Activated CD4-positive, alpha-beta memory T cell treated with anti-CD3 and anti-CD28 coated beads for 36 hours (primary cell): Measurements from ENCODE around the gene DNAH10. TPM values are rescaled to one million over a fixed set of nuclear protein-coding genes. Genes with fewer than 3 reads are reported as not detected.
"Not testable (repeated sequence)": the region's sequence is repeated elsewhere in the genome, so short reads cannot be mapped to it uniquely, and the experiment has no call there.

Experiments
- CTCF ChIA-PET: fragments of 350-600 bp; sonication (Branson Sonifier 250); formaldehyde crosslinking; loops from one replicate; lab custom pipeline; 2021; ENCODE audit warnings: antibody characterized with exemption, inconsistent platforms; lab: Charles Lee
- POLR2A ChIA-PET: fragments of 350-600 bp; sonication (Branson Sonifier 250); formaldehyde crosslinking; loops from one replicate; lab custom pipeline; 2021; ENCODE audit warnings: antibody characterized with exemption; lab: Charles Lee
- DNase-seq: peaks from one replicate; pipeline ENCODE4 v3.0.0-alpha.2; 2020
- H3K27ac Mint-ChIP-seq: one replicate; pipeline ENCODE4 v1.8.0; 2021; ENCODE audit warnings: mixed read lengths
- H3K27me3 Mint-ChIP-seq: one replicate; pipeline ENCODE4 v1.8.0; 2021; ENCODE audit warnings: mixed read lengths
- H3K36me3 Mint-ChIP-seq: one replicate; pipeline ENCODE4 v1.8.0; 2021; ENCODE audit warnings: mixed read lengths
- H3K4me1 Mint-ChIP-seq: one replicate; pipeline ENCODE4 v1.8.0; 2021; ENCODE audit warnings: low read depth, mixed read lengths
- H3K4me3 Mint-ChIP-seq: one replicate; pipeline ENCODE4 v1.8.0; 2021; ENCODE audit warnings: mild to moderate bottlenecking, mixed read lengths
- H3K9me3 Mint-ChIP-seq: one replicate; pipeline ENCODE4 v1.8.0; 2021; ENCODE audit warnings: mixed read lengths
- intact Hi-C: fragments of 100-400 bp; cut with micrococcal nuclease; formaldehyde crosslinking; loops from one replicate; pipeline ENCODE4 v1.15.1; 2023
- total RNA-seq, 2 experiments: library from RNA; stranded (reverse); gene quantifications; one replicate each; pipeline ENCODE4 v1.2.3, GENCODE V29; 2021

DNAH10 gene
- total RNA-seq, 2 experiments from 2014 or later = 0.10 to 0.19 TPM

DNA sequence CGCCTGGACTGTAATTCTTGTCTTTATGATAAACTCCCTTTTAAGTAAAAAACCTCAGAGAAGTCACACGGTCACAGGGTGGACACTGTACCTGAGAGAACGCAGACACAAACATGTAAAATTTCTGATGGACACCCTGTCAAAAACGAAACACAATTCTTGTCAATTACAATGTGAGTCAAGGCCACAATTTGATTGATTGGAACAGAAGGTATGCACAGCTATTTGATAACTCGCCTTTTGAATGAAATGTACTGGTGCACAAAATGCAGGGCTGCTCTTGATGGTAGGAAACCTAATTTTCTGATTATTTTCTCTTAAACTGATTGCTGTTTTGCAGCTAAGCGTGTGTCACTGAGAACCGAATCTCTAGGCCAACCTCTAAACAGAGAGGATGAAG lies 9.2 kb downstream of the DNAH10 start:
- Mint-ChIP-seq H3K27me3 (peaks cover 7% of the 10 kb centered on the region), H3K27ac (no peak overlapping the region), H3K9me3 (peaks cover 5% of the 10 kb centered on the region), H3K4me3 (no peak overlapping the region), H3K4me1 (peaks cover 6% of the 10 kb centered on the region), H3K36me3 (no peaks in the 10 kb centered on the region)
- ChIA-PET POLR2A (interaction anchor here (0.6 kb wide), 1 partner anchor 22 kb away, joined by 4 read pairs; no protein-coding TSS in a partner anchor), CTCF (no interaction called here)
- no peak for DNase-seq
- intact Hi-C loops = no loop called here

- peaks cover 7% of the 10 kb centered on the region for H3K27me3 Mint-ChIP-seq
- no peaks in the 10 kb centered on the region for H3K36me3 Mint-ChIP-seq
- peaks cover 5% of the 10 kb centered on the region for H3K9me3 Mint-ChIP-seq
- POLR2A ChIA-PET = no interaction called here
- CTCF ChIA-PET = no interaction called here
- no peak overlapping the region for H3K4me3 Mint-ChIP-seq
- intact Hi-C loops = no loop called here
- peaks cover 6% of the 10 kb centered on the region for H3K4me1 Mint-ChIP-seq
- DNase-seq = no peak
- H3K27ac Mint-ChIP-seq = no peak overlapping the region
Measured at GRCh38 chr12:123772074-123772473, 10.0 kb downstream of the DNAH10 start.

GRCh38 chr12:123773375-123773774 lies 11.3 kb downstream of the DNAH10 start:
- Mint-ChIP-seq H3K4me1 (no peaks in the 10 kb centered on the region), H3K27me3 (peaks cover 4% of the 10 kb centered on the region), H3K27ac (no peak overlapping the region), H3K36me3 (no peaks in the 10 kb centered on the region), H3K9me3 (peaks cover 5% of the 10 kb centered on the region), H3K4me3 (no peak overlapping the region)
- intact Hi-C loops = no loop called here
- DNase-seq = no peak
- ChIA-PET POLR2A (no interaction called here), CTCF (no interaction called here)

DNA sequence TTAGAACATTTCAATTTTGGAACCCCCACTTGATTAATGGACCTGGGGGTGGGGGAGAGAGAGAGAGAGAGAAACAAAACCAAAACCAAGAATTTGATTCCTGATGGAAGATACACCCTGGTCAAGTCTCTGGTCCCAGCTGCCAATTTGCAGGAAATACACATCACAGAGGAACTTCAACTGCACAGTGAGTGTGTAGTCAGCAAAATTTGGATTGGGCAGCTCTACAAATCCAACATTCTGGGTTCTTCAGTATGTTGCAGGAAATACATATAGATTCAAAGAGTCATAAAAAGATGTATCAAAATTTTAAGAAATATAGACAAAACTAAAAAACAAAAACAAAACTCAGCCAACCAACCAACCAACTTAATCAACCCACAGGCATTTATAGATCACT lies 17.4 kb downstream of the DNAH10 start:
- POLR2A ChIA-PET = interaction anchor here (0.6 kb wide), 1 partner anchor 49 kb away, joined by 3 read pairs; no protein-coding TSS in a partner anchor
- no peaks in the 10 kb centered on the region for H3K36me3 Mint-ChIP-seq
- no peaks in the 10 kb centered on the region for H3K4me1 Mint-ChIP-seq
- H3K9me3 Mint-ChIP-seq = peaks cover 10% of the 10 kb centered on the region
- intact Hi-C loops = no loop called here
- H3K27ac Mint-ChIP-seq = no peak overlapping the region
- peaks cover under 1% of the 10 kb centered on the region for H3K27me3 Mint-ChIP-seq
- H3K4me3 Mint-ChIP-seq = no peak overlapping the region
- CTCF ChIA-PET = interaction anchor here (1.3 kb wide), 1 partner anchor 125 kb away, joined by 3 read pairs; no protein-coding TSS in a partner anchor
- DNase-seq = no peak

DNA sequence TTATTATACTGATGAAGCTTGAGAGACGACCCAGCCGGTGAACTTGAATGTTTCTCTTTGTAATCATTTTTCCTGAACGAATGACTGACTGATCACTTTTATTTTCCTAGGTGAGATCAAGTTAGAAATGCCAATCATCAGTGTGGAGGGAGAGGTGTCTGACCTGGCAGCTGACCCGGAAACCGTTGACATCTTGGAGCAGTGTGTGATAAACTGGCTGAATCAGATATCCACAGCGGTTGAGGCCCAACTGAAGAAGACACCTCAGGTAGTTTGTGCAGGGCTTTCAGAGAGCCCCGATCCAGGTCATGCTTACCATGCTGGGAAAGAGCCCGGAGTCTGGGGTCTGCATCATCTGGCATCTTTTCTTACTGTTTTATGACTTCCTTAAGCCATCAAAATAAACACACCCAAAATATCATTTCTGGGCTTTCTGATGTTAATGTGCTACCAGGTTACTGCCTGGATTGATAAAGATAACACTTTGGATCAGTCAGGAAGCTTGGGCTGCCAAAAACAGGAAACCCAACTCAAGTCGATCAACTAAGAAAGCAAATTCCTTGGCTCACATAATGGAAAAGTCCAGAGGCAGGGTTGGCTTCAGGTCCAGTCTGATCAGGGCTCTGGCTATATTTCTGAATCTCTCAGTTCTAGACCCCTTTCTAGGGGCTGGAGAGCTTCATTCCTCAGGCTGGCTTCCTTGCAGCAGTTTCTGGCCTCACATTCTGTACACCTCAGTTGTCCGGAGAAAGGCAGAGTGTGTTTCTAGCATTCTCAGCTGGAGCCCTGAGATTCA lies 21.1 kb downstream of the DNAH10 start:
- POLR2A ChIA-PET = no interaction called here
- H3K36me3 Mint-ChIP-seq = no peaks in the 10 kb centered on the region
- CTCF ChIA-PET = no interaction called here

DNA sequence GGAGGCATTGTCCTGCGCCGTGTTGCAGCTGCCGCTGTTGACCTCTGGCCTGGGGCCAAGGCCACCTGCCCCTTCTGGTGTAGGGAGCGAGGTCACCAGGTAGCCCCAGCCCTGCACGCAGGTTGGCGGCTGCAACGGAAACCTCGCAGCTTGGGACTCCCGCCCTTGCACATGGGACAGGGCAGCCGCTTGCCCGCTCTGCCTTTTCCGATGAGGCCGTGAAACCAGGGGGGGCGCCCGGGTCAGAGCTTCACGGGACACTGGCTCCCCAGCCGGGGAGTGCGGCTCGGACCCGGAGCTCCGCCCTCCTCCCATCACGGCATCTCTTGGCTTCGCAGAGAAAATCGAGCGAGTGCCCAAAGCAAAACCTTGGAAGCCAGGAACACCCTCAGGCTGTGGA lies 25.4 kb downstream of the DNAH10 start:
- DNase-seq = no peak
- ChIA-PET CTCF (no interaction called here), POLR2A (no interaction called here)
- intact Hi-C loops = no loop called here
- peaks cover 5% of the 10 kb centered on the region for H3K9me3 Mint-ChIP-seq
- H3K27me3 Mint-ChIP-seq = peaks cover 4% of the 10 kb centered on the region
- no peaks in the 10 kb centered on the region for H3K4me1 Mint-ChIP-seq
- no peak overlapping the region for H3K27ac Mint-ChIP-seq
- H3K36me3 Mint-ChIP-seq = no peaks in the 10 kb centered on the region
- no peak overlapping the region for H3K4me3 Mint-ChIP-seq

More for the DNA sequence above, 21.1 kb downstream of the DNAH10 start:
- no peak overlapping the region for H3K4me3 Mint-ChIP-seq
- peaks cover 5% of the 10 kb centered on the region for H3K9me3 Mint-ChIP-seq
- H3K27me3 Mint-ChIP-seq = peaks cover 4% of the 10 kb centered on the region
- no peak for DNase-seq
- H3K27ac Mint-ChIP-seq = no peak overlapping the region
- intact Hi-C loops = no loop called here
- H3K4me1 Mint-ChIP-seq = no peaks in the 10 kb centered on the region

GRCh38 chr12:123788541-123788940 lies 26.4 kb downstream of the DNAH10 start:
- H3K4me3 Mint-ChIP-seq = no peak overlapping the region
- H3K36me3 Mint-ChIP-seq = no peaks in the 10 kb centered on the region
- H3K27me3 Mint-ChIP-seq = peaks cover 4% of the 10 kb centered on the region
- H3K4me1 Mint-ChIP-seq = no peaks in the 10 kb centered on the region
- intact Hi-C loops = no loop called here
- ChIA-PET CTCF (no interaction called here), POLR2A (no interaction called here)
- H3K27ac Mint-ChIP-seq = no peak overlapping the region
- H3K9me3 Mint-ChIP-seq = peaks cover 7% of the 10 kb centered on the region
- DNase-seq = no peak

DNA sequence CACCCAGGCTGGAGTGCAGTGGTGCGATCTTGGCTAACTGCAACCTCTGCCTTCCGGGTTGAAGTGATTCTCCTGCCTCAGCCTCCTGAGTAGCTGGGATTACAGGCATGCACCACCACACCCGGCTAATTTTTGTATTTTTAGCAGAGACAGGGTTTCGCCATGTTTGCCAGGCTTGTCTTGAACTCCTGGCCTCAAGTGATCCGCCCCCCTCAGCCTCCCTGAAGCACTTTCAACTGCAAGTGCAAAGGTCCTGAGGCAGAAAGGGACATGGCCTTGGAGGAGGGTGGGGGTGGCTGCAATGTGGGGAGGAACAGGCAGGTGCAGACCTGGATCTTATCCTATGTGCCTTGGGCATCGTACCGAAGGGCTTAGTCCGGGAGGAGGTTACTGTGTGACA lies 27.3 kb downstream of the DNAH10 start:
- intact Hi-C loops, H3K4me3 Mint-ChIP-seq, POLR2A ChIA-PET: not testable (repeated sequence)

GRCh38 chr12:123790905-123791467 lies 28.9 kb downstream of the DNAH10 start:
- H3K27me3 Mint-ChIP-seq = no peaks in the 10 kb centered on the region
- no peaks in the 10 kb centered on the region for H3K36me3 Mint-ChIP-seq
- POLR2A ChIA-PET = no interaction called here
- intact Hi-C loops = no loop called here
- peaks cover 7% of the 10 kb centered on the region for H3K9me3 Mint-ChIP-seq
- H3K27ac Mint-ChIP-seq = no peak overlapping the region
- no peak overlapping the region for H3K4me3 Mint-ChIP-seq
- CTCF ChIA-PET = interaction anchor here (2.1 kb wide), 1 partner anchor 54 kb away, joined by 6 read pairs; no protein-coding TSS in a partner anchor
- DNase-seq = no peak
- no peaks in the 10 kb centered on the region for H3K4me1 Mint-ChIP-seq

More for the DNA sequence above, 27.3 kb downstream of the DNAH10 start:
- DNase-seq, H3K27me3 Mint-ChIP-seq, H3K4me1 Mint-ChIP-seq, H3K27ac Mint-ChIP-seq, H3K9me3 Mint-ChIP-seq, CTCF ChIA-PET, H3K36me3 Mint-ChIP-seq: not testable (repeated sequence)

- no peak for DNase-seq
- Mint-ChIP-seq H3K27ac (no peak overlapping the region), H3K36me3 (no peaks in the 10 kb centered on the region), H3K9me3 (peaks cover 7% of the 10 kb centered on the region), H3K4me3 (no peak overlapping the region), H3K27me3 (peaks cover 1% of the 10 kb centered on the region), H3K4me1 (no peaks in the 10 kb centered on the region)
- ChIA-PET POLR2A (no interaction called here), CTCF (no interaction called here)
- intact Hi-C loops = no loop called here
Measured at GRCh38 chr12:123794027-123794426, 31.9 kb downstream of the DNAH10 start.

- ChIA-PET CTCF (no interaction called here), POLR2A (no interaction called here)
- DNase-seq = no peak
- H3K27me3 Mint-ChIP-seq = peaks cover 3% of the 10 kb centered on the region
- intact Hi-C loops = no loop called here
- no peaks in the 10 kb centered on the region for H3K9me3 Mint-ChIP-seq
- H3K27ac Mint-ChIP-seq = no peak overlapping the region
- H3K4me1 Mint-ChIP-seq = no peaks in the 10 kb centered on the region
- no peaks in the 10 kb centered on the region for H3K36me3 Mint-ChIP-seq
- H3K4me3 Mint-ChIP-seq = no peak overlapping the region
Measured at GRCh38 chr12:123798518-123798917, 36.4 kb downstream of the DNAH10 start.

GRCh38 chr12:123799227-123799626 lies 37.1 kb downstream of the DNAH10 start:
- Mint-ChIP-seq H3K4me3 (no peak overlapping the region), H3K27ac (no peak overlapping the region), H3K9me3 (no peaks in the 10 kb centered on the region), H3K36me3 (no peaks in the 10 kb centered on the region), H3K27me3 (peaks cover 3% of the 10 kb centered on the region), H3K4me1 (no peaks in the 10 kb centered on the region)
- DNase-seq = no peak
- ChIA-PET CTCF (no interaction called here), POLR2A (no interaction called here)
- intact Hi-C loops = no loop called here
